HG03045 (cell line): ENCODE data around the gene ADGRD1.

ENCODE experiments used
- ATAC-seq: cut with Tn5 transposase; IDR thresholded peaks from one replicate; pipeline ENCODE4 v1.9.1; 2021; ENCODE audit warnings: mild to moderate bottlenecking, moderate library complexity; ENCODE audit not compliant: unreplicated experiment

The ADGRD1 gene

DNA sequence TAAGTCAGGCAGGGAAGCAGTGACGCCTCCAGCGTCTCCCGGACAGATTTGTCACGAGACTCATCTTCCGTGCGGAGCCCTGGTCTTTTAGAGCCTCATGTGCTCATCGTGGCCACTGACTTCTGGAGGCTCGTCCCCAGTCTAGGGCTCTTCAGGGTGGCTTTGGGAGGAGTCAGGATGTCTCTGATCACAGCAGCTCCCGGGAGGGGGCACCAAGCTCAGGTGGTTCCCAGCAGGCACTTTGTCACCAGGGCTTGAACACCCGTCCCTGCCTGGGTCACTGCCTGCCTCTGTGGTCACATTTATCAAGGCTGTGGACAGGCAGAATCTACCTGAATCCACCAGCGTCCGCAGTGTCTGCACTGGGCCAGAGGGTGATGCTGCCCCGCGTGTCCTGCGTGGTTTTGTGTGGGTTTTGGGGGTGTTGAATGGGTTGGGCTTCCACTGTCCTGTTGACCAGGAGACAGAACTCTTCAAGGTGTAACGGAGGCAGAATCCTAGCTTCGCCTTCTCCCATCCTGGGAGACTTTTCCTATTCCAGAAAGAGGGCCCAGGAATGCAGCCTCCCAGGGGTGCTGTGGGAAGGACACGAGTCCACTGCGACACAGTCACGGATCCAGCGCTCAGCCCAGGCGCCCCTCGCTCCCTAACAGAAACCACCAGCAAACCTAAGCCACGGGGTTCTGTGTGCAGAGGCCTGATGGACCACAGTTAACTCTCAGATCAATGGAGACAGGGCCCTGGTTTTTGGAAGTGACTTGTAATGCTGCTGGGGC lies 132.3 kb downstream of the ADGRD1 start:
- no peak for ATAC-seq

DNA sequence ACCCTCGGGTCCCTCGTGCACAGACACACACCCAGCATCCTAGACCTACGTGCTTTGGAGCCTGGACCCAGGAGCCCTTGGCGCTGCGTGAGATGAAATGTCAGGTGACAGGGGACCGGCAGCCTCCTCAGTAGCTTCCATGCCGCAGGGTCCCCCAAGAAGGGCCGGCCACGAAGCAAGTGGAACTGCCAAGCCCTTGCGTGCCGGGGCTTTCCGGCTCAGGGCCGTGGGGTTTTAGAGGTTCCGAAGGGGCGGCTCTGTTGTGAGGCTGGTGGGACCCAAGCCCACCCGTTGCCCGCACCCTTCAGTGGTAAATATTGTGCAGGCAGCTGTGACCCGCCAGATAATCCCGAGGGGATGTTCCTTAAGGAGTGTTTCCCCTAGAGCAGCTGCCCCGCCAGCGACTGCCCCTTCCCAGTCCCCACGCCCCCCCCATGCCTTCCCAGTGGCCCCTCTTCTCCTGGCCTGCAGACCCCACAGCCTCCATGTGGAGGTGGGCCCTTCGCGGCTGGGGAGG lies 133.7 kb downstream of the ADGRD1 start:
- no peak for ATAC-seq

DNA sequence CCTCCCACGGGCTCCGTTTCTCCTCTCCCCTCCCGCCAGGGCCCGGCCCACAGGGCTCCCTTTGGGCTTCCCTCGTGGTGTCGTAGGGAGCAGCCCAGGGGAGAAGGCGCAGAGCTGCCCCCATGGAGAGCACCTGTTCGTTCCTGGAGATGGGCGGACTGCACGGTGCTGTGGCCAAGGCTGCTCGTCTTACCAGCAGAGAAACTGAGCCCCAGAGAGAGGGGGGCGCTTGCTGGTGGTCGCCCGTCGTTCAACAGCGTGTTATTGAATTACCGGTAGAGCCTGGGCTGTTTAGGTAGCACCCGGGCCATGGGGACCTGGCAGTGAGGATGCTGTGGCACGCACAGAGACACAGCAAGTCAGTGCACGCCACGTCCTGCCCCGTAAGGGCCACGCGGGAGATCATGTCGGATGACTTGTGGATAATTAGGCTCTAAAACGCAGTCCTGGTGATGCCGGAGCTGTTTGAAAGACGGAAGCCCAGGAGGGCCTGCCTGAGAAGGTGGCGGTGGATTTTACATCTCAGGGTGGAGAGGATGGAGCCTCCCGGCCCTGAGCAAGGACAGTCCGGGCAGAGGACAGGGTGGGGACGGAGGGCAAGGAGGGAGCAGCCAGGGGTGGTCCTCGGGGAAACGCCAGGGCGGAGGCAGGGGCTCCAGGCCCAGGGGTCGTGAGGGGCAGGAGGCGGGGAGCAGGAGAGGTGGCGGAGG lies 134.4 kb downstream of the ADGRD1 start:
- no peak for ATAC-seq

DNA sequence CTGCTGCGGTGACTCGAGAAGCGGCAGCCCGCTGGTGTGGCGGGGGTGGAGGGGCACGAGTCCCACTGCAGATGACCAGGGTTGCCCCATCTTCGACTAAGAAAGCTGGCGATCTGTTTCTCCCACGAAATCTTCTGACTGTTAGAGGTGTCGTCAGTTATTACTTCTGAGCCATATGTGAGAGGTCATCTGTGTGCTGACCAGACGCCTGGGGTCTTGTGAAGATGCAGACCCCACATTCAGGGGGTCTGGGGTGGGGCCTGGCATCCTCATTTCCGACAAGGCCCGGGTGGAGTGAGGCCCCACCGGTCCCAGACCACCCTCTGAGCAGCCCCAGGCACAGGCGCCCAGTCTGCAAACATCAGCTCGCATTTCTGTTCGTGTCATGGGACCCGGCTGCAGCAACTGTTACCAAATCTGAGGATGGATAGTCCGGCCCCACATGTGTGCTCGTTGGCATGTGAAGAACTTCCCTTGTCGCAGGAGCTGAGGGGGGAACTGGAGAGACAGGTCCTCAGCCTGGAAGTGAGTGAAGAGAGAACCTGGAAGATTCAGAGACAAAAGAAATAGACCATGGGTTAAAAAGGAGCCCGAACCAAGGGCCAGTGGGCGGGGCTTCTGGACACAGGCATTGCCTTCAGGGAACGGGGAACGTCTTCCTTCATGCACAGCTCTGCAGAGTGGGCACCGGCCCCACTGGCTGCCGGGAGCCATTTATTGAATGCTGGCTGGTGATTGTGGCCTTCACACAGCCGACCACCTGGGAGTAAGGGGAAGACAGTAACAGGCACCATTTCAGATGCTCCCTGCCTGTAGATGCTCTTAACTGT lies 135.2 kb downstream of the ADGRD1 start:
- ATAC-seq, result no peak

DNA sequence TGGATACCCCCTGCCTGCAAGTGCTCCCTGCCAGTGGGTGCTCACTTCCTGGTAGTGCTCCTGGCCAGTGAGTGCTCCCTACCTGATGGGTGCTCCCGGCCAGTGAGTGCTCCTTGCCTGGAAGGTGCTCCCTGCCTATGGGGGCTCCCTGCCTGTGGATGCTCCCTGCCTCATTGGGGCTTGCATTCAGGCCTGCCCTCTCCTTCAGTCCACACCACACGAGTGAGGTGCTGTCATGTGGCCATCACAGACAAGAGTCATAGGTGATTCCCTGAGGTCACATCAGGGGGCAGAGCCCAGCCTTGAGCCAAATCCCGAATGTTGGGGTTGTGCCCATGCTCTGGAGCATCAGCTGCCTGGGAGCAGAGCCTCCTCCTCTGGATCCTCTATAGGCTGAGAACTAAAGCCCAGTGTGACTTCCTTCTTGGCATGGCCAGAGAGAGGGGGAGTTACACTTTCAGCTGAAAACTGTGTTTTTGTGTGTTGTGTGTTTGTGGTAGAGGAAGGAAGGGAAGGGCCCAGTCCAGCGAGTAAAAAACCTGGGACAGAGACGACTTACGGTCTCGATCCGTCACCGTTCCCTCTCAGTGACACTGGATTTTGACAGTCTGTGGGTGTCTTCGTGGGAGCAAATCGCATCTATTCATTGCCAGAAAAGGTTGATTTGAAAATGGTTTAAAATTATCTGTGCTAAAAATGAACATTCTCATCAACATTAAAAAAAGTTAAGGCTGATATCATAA lies 136.0 kb downstream of the ADGRD1 start:
- no peak for ATAC-seq

DNA sequence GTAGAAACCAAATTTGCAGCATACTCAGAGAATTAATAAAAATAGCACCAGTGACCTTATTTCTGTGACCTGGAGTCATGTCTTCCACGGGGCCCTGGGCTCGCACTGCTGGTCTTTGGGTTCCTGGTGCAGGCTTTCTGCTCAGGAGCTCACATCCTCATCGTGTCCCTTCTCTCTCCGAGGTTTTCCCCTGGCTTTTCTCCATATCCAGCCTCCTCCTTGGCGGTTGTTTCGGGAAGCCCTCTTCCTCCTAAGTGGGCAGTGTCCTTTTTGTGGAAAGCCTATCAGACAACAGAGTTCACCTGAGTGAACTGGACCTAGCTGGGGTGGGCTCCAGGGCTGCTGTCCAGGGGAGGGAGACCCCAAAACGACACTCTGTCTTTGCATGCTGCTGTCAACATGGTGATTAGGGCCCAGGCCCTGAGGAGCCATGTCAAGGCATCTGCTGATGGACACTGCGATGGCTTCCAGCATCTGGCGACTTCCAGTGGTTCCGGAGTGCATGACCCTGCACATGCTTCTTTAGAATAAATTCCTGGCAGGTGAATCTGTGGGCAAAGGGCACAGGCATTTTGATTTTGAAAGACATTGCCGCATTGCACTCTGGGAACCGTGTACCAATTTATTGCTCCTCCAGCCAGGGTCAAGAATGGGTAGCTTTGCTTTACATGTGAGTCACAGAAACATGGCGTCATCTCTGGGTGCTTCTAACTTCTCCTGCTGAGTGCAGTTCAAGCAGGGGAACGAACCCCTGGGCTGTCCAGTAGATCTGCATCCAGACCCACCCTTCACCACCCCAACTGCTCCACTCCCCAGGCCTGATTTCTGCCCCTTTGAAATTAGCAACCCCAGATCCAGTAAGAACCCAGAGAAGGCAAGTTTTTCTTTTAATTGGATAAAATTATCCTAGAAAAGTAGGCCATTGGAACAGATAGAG lies 136.8 kb downstream of the ADGRD1 start:
- no peak for ATAC-seq

DNA sequence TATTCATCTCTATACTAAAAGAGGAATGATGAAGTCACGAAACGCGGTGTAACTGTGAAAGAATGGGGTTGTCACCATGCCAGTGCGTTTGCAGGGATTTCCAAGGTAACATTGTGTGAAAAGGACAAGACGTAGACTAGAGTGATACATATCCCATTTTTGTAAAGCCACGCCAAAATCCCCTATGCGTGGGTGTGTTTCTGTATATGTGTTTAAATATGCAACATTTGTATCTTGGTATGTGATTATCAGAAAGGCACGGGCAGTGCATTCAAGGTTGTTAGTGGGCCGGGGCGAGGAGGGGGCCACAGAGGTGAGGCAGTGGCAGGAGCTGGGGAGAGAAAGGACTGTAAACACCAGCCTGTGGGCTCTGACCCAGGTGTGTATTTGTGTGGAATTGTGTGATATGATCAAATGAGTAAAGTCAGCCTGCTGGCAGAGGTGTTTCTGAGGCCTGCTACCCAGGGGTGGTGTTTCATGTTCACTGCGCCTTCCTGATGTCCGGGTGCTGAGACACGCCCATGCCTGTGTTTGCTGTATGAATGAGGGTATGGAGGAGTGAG lies 137.8 kb downstream of the ADGRD1 start:
- ATAC-seq, result peak; percentile 36

DNA sequence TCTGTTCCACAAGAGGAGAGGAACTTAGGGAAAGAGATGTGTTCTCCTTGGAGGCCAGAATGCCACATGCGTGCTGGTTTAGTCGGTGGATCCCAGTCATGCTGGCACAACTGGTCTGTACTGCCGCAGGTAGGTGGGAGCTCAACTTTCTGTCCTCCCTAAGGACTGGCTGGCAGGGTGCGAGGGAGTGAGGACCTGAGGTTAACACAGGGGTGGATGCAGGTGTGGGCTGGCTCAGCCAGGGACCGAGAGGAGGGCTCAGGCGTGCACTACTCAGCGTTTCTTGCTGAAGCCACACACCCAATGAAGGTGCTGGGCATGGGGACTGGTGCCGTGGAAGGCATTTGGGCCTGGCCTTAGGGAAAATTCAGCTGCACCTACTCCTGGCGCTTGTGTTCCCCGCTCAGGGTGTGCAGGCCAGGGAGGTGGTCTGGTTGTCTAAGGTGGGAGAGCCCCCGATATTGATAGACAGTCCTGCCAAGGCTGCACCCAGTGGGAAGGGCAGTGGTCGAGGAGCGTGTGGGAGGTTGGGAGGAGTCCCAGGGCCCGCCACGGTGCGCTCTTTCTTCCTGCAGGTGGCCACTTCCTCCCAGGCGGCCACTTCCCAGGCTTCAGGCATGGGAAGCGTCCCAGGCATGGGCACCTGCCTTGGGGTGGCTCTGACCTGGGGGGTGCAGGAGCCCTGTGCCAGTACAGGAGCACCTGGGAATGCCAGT lies 138.4 kb downstream of the ADGRD1 start:
- no peak for ATAC-seq

DNA sequence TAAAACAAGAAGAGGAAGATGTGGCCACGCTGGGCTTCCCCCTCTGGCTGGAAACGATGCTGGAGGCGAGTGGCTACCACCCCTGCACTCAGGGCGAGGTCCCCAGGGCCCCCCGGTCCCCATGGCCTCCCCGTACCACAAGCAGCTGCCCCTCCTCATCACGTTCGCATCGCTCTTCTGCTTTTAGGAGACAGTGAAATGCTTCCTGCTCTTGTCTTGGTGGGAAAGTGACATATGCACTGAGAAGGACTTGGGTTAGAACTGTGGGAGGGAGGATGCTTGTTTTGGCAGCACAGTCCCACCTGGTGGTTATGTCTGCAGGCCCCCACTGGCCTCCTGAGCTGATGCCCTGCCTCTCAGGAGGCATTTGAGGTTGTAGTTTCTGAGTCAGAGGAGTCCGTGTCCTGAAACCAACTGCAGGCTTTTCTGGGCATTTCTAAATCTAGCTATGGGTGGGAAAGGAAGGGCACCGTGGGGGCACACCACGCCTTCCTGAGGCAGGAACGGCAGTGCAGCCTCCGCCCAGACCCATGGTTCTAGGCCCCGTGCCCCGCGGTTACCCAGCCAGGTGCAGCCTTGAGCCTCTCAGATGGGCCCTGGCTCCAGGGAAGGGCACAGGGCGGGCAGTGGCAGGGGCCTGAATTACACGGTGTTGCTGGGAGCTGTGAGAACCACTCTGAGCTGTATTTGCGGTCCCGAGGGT lies 139.3 kb downstream of the ADGRD1 start:
- ATAC-seq, result peak; percentile 64

DNA sequence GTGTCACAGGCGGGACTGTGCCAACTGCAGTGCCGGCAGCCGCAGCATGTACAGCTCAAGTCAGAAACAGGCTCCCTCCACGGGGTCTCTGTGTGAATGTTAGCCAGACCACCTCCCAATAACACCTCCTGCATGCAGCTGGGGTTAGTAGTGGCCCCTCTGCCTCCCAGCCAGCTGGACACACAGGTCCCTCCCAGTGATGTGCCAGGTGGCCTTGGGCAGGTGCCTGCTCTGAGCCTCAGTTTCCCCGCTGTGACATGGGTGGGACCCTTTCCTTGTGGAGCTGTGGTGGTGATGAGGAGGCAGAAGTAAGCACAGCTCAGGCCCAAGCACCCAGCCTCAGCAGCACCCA lies 139.9 kb downstream of the ADGRD1 start:
- ATAC-seq, result no peak

DNA sequence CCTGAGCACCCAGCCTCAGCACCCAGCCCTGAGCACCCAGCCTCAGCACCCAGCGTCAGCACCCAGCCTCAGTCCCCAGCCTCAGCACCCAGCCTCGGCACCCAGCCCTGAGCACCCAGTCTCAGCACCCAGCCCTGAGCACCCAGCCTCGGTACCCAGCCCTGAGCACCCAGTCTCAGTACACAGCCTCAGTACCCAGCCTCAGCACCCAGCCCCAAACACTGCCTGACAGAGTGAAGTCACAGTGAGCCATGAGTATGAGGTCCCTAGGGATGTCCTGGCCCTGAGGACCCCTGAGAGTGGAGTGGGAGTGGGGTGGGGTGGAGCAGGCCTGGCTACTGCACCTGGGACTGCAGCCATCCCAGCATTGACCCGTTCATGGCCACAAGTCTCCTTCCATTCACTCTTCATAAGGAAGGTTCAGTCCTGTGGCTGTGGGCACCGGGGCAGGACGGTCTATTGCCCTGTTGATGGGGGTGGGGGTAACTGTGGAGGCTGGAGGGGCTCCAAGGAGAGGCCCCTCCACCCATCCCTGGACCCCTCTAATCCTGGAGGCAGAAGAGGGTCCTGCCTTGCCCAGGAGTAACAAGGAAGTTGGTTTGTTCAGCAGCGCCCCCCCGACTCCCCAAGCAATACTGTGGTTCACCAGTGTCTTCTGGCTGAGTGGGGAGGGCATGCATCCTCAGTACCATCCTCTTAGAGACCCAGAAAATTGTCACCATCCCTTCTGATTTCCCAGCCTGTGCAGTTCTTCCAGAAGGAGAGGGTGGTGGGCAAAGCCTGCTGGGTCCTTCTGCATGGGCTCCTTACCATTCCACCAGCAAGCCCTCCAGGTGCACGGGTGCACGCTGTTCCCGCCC lies 140.5 kb downstream of the ADGRD1 start:
- no peak for ATAC-seq

DNA sequence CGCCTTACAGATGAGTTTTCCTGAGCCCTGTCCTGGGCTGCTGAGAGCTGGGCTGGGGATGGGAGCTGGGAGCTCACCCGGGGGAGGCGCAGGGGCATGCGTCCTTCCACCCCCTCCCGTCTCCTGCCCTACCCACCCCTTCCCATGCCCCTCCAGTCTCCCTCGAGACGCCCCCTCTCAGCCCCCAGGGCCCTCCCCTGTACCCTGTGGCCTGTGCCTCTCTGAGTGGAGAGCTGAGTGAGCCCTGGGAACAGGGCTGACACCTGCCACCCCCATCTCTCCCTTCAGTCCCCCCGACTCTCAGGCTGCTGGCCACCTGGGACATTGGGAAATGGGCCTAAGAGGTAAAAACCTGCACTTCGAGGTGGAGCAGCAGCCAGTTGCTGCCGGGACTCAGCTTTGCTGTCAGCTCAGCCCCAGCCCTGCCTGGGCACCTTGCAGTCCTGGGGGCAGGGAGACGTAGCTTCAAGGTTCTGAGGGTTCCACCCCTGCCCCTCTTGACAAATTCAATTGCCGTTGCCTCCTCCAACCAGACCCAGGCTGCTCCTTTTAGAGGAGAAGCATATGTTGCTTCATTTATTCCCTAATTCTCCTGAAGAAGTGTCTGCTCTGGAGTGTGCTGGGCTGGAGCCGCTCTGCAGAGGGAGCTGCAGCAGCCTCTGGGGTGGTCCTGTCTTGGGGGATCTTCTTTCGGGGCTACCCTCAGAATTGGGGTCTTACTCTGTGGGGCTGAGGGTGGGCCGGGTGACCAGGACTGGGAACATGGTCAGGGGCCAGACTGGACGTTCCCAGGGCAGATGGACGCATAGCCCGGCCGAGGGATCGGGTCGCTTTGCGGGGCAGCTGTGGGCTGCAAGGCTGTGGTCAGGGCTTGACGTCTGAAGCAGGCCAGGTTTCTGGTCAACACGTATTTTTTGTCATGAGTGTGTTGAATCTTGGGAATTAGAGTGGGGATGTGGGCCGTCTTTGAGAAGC lies 141.4 kb downstream of the ADGRD1 start:
- no peak for ATAC-seq

DNA sequence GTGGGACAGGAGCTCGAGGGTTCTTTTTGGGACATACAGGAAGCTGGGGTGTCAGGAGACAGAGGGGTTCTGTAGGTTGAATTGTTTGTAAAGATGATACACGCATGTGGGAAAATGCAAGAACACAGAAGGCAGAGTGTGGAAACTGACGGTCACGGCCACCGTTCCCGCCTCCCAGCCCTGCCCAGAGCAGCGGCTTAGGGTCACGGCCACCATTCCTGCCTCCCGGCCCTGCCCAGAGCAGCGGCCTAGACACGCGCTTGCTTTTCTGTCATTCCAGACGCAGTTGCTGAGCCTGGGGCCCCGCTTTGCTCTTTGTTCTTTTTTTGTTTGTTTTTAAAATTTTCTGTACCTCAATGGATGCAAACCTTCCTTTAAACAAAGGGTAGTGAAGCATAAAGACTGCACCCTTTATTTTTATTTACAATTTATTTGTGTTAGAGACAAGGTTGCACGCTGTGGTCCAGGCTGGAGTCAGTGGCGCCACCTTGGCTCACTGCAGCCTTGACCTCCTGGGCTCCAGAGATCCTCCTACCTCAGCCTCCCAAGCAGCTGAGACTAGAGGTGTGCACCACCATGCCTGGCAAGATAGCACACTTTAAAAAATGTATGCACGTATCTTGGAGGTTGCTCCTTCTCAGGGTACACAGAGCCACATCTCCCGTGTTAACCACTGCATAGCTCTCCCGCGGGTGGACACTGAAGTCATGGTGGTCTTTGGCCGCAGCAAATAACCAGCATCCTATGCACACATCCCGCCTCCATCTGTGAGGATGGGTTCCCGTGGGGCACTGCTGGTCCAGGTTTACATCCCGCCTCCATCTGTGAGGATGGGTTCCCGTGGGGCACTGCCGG lies 142.3 kb downstream of the ADGRD1 start:
- no peak for ATAC-seq

DNA sequence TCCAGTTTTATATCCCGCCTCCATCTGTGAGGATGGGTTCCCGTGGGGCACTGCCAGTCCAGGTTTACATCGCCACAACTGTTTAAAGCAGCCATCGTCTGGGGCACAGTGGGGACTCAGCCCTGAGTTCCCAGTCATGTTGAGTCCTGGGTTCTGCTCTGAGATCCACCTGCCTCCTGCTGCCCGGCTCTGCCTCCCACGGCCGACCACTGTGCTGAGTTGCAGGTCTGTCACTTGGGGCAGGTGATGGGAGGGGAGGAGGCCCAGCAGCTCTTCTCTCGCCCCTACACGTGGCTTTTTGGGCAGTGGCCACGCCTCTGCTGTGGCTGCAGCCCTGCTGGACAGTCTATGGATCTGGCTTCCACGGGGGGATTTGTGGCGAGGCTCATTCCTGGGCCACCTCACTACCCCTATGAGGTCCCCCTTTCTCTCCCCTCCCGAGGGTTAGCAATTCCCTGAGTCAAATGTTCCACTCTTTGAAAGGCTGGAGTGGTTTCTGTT lies 143.0 kb downstream of the ADGRD1 start:
- ATAC-seq, result no peak
